Measurements from ENCODE around the gene TRIM45.

TRIM45 gene

GRCh38 chr1:117076648-117077047 lies 44.9 kb downstream of the TRIM45 start:
- DNase-seq (ENCODE audit: extremely low spot score): no peak
- ChIA-PET CTCF (no interaction called here), POLR2A (no interaction called here)
- no peak for TF ChIP-seq ZNF384 (IDR thresholded peaks at IDR 0.05)
- no peak for TF ChIP-seq SP1 (IDR thresholded peaks at IDR 0.05)
- TF ChIP-seq LEF1 (IDR thresholded peaks at IDR 0.05; ENCODE audit: borderline replicate concordance): no peak
- no peak for TF ChIP-seq L3MBTL2 (conservative IDR thresholded peaks at IDR 0.05)
- TF ChIP-seq ELF4 (IDR thresholded peaks at IDR 0.05): no peak
- no peak for TF ChIP-seq CTBP1 (IDR thresholded peaks at IDR 0.05; ENCODE audit: borderline replicate concordance)
- TF ChIP-seq FOXA1 (IDR thresholded peaks at IDR 0.05): no peak
- no peak for TF ChIP-seq NFRKB (IDR thresholded peaks at IDR 0.05)
- no peak for TF ChIP-seq TARDBP (IDR thresholded peaks at IDR 0.05)
- no peak for TF ChIP-seq SUZ12 (IDR thresholded peaks at IDR 0.05)
- TF ChIP-seq PKNOX1 (IDR thresholded peaks at IDR 0.05): no peak
- TF ChIP-seq HDGF (IDR thresholded peaks at IDR 0.05; ENCODE audit: borderline replicate concordance): no peak
- TF ChIP-seq ARNT (IDR thresholded peaks at IDR 0.05): no peak
- TF ChIP-seq BHLHE40 (IDR thresholded peaks at IDR 0.05; ENCODE audit: borderline replicate concordance): no peak
- TF ChIP-seq FOXK2 (IDR thresholded peaks at IDR 0.05): no peak
- no peak for TF ChIP-seq FOXM1 (IDR thresholded peaks at IDR 0.05; ENCODE audit: borderline replicate concordance)

- no peak for DNase-seq (ENCODE audit: extremely low spot score)
- POLR2A ChIA-PET: interaction anchor here (1.7 kb wide), 1 partner anchor 10 kb away, joined by 9 read pairs; the partner anchor contains the start of gene TTF2
- CTCF ChIA-PET: no interaction called here
- TF ChIP-seq TARDBP (IDR thresholded peaks at IDR 0.05): no peak
- TF ChIP-seq SUZ12 (IDR thresholded peaks at IDR 0.05): no peak
- no peak for TF ChIP-seq BHLHE40 (IDR thresholded peaks at IDR 0.05; ENCODE audit: borderline replicate concordance)
- no peak for TF ChIP-seq FOXA1 (IDR thresholded peaks at IDR 0.05)
- TF ChIP-seq FOXM1 (IDR thresholded peaks at IDR 0.05; ENCODE audit: borderline replicate concordance): no peak
These were observed 51.4 kb downstream of the TRIM45 start for GRCh38 chr1:117070124-117070523.

GRCh38 chr1:117069220-117069844 lies 52.2 kb downstream of the TRIM45 start:
- DNase-seq (ENCODE audit: extremely low spot score): no peak
- ChIA-PET CTCF (interaction anchor here (0.6 to 3.7 kb wide), 2 partner anchors 202 to 215 kb away, joined by 3 to 21 read pairs; no protein-coding TSS in a partner anchor), POLR2A (interaction anchor here (1.7 kb wide), 1 partner anchor 9 kb away, joined by 9 read pairs; the partner anchor contains the start of gene TTF2)
- TF ChIP-seq FOXK2 (IDR thresholded peaks at IDR 0.05) (no peak), BHLHE40 (IDR thresholded peaks at IDR 0.05; ENCODE audit: borderline replicate concordance) (no peak), ARNT (IDR thresholded peaks at IDR 0.05) (no peak), SUZ12 (IDR thresholded peaks at IDR 0.05) (no peak), LEF1 (IDR thresholded peaks at IDR 0.05; ENCODE audit: borderline replicate concordance) (no peak), FOXM1 (IDR thresholded peaks at IDR 0.05; ENCODE audit: borderline replicate concordance) (no peak), CTBP1 (IDR thresholded peaks at IDR 0.05; ENCODE audit: borderline replicate concordance) (no peak), ZNF384 (IDR thresholded peaks at IDR 0.05) (no peak), HDGF (IDR thresholded peaks at IDR 0.05; ENCODE audit: borderline replicate concordance) (no peak), ELF4 (IDR thresholded peaks at IDR 0.05) (no peak), SP1 (IDR thresholded peaks at IDR 0.05) (no peak), TARDBP (IDR thresholded peaks at IDR 0.05) (no peak), L3MBTL2 (conservative IDR thresholded peaks at IDR 0.05) (no peak), NFRKB (IDR thresholded peaks at IDR 0.05) (no peak), PKNOX1 (IDR thresholded peaks at IDR 0.05) (no peak), FOXA1 (IDR thresholded peaks at IDR 0.05) (no peak)

GRCh38 chr1:117068580-117068979 lies 53.0 kb downstream of the TRIM45 start:
- TF ChIP-seq ELF4 (IDR thresholded peaks at IDR 0.05): no peak
- no peak for TF ChIP-seq FOXA1 (IDR thresholded peaks at IDR 0.05)
- no peak for TF ChIP-seq FOXM1 (IDR thresholded peaks at IDR 0.05; ENCODE audit: borderline replicate concordance)
- TF ChIP-seq SUZ12 (IDR thresholded peaks at IDR 0.05): no peak
- no peak for TF ChIP-seq SP1 (IDR thresholded peaks at IDR 0.05)
- TF ChIP-seq NFRKB (IDR thresholded peaks at IDR 0.05): no peak
- TF ChIP-seq L3MBTL2 (conservative IDR thresholded peaks at IDR 0.05): no peak
- no peak for TF ChIP-seq CTBP1 (IDR thresholded peaks at IDR 0.05; ENCODE audit: borderline replicate concordance)
- no peak for TF ChIP-seq LEF1 (IDR thresholded peaks at IDR 0.05; ENCODE audit: borderline replicate concordance)
- TF ChIP-seq HDGF (IDR thresholded peaks at IDR 0.05; ENCODE audit: borderline replicate concordance): no peak
- no peak for TF ChIP-seq ZNF384 (IDR thresholded peaks at IDR 0.05)
- TF ChIP-seq PKNOX1 (IDR thresholded peaks at IDR 0.05): no peak
- no peak for TF ChIP-seq TARDBP (IDR thresholded peaks at IDR 0.05)
- no peak for TF ChIP-seq FOXK2 (IDR thresholded peaks at IDR 0.05)
- no peak for TF ChIP-seq ARNT (IDR thresholded peaks at IDR 0.05)
- no peak for TF ChIP-seq BHLHE40 (IDR thresholded peaks at IDR 0.05; ENCODE audit: borderline replicate concordance)
- ChIA-PET CTCF (interaction anchor here (0.5 to 3.7 kb wide), 5 partner anchors 9 to 216 kb away, joined by 3 to 21 read pairs (median 4); partner anchors contain the start of gene TTF2), POLR2A (interaction anchor here (1.7 kb wide), 1 partner anchor 9 kb away, joined by 9 read pairs; the partner anchor contains the start of gene TTF2)
- no peak for DNase-seq (ENCODE audit: extremely low spot score)

- ChIA-PET POLR2A (no interaction called here), CTCF (interaction anchor here (0.5 to 3.7 kb wide), 5 partner anchors 8 to 217 kb away, joined by 3 to 21 read pairs (median 4); partner anchors contain the start of gene TTF2)
- DNase-seq (ENCODE audit: extremely low spot score): peak; percentile 66
- TF ChIP-seq FOXK2 (IDR thresholded peaks at IDR 0.05): no peak
- TF ChIP-seq NFRKB (IDR thresholded peaks at IDR 0.05): no peak
- TF ChIP-seq ZNF384 (IDR thresholded peaks at IDR 0.05): peak; percentile 55; the same call in 1 of the 2 replicates
These were observed 53.8 kb downstream of the TRIM45 start for GRCh38 chr1:117067533-117068370.

All from HEK293T (cell line).